ENCODE measurements around the gene PSMD6. TPM values are rescaled to one million over a fixed set of nuclear protein-coding genes. Genes with fewer than 3 reads are reported as not detected.
A peak's percentile ranks its signal among the peaks of the same experiment; 100 is the strongest.

The PSMD6 gene
- total and polyA plus RNA-seq, 11 donors = 60.1 to 128 (median 82.5) TPM

DNA sequence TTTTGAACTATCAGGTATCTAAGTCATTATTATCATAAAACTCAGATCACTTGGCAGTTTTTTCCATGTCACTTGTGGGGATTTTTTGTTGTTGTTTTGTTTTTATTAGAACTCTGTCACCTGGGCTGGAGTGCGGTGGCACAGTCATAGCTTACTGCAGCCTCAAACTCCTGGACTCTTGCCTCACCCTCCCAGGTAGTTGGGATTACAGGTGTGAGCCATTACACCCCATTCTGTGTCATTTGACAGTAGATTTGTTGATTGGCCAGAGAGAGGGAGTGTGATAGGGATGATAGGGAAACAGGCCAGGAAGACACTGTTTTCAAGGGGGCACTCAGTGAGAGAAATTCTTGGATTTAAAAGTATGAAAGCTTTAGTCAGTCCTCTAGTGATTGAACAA, 56.4 kb downstream of the PSMD6 start:
- no peaks in the 10 kb centered on the region for H3K27me3 ChIP-seq
- no peak for TF ChIP-seq POLR2A (IDR thresholded peaks at IDR 0.05)
- TF ChIP-seq, protein P1, sequence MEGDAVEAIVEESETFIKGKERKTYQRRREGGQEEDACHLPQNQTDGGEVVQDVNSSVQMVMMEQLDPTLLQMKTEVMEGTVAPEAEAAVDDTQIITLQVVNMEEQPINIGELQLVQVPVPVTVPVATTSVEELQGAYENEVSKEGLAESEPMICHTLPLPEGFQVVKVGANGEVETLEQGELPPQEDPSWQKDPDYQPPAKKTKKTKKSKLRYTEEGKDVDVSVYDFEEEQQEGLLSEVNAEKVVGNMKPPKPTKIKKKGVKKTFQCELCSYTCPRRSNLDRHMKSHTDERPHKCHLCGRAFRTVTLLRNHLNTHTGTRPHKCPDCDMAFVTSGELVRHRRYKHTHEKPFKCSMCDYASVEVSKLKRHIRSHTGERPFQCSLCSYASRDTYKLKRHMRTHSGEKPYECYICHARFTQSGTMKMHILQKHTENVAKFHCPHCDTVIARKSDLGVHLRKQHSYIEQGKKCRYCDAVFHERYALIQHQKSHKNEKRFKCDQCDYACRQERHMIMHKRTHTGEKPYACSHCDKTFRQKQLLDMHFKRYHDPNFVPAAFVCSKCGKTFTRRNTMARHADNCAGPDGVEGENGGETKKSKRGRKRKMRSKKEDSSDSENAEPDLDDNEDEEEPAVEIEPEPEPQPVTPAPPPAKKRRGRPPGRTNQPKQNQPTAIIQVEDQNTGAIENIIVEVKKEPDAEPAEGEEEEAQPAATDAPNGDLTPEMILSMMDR (IDR thresholded peaks at IDR 0.05) = no peak
- H3K4me3 ChIP-seq = no peak overlapping the region
- ATAC-seq (no peak), DNase-seq (no peak)
- H3K36me3 ChIP-seq = no peaks in the 10 kb centered on the region
- H3K9me3 ChIP-seq = no peaks in the 10 kb centered on the region
- WGBS, 4 donors = 96 to 100% (median 99%) methylated on average over 1 of the region's 1 CpG
- H3K4me1 ChIP-seq = peaks cover 0 to 71% (median 42%) of the 10 kb centered on the region in 12 donors
- intact Hi-C loops (cut with DNase I) = loop anchor here in 1 of 10 donors (10.0 kb wide), 1 partner anchor 52 kb away; the partner anchor contains the start of gene SCAANT1
- peak overlapping the region in 2 of 12 donors; percentile 70 to 92 for H3K27ac ChIP-seq

DNA sequence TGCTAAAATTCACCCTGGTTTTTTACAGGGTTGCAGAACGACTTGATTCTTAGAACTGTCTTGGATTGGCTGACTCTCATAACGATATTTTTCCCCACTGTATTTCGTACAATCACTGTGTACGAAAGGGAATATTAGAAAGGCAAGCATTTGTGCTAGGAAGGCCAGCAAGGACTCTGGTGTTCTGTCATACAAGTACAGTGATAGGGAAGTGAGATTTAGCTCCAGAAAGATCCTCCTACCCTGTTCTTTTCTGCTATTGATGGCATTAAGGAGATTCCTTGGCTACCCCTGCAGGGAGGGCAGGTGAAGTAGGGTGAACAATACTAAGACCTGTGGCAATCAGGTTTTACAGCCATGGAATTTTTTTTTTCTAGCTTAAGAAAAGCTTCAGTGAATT, 57.3 kb downstream of the PSMD6 start:
- Histone ChIP-seq H3K27me3 (no peaks in the 10 kb centered on the region), H3K36me3 (no peaks in the 10 kb centered on the region), H3K4me3 (no peak overlapping the region), H3K4me1 (peaks cover 0 to 70% (median 39%) of the 10 kb centered on the region in 12 donors), H3K27ac (peak overlapping the region in 2 of 12 donors; percentile 12 to 92), H3K9me3 (no peaks in the 10 kb centered on the region)
- no peak for TF ChIP-seq POLR2A (IDR thresholded peaks at IDR 0.05)
- TF ChIP-seq, protein P1 (IDR thresholded peaks at IDR 0.05) = no peak
- no peak for ATAC-seq
- WGBS, 4 donors = 69 to 96% (median 95%) methylated on average over 4 of the region's 4 CpGs
- DNase-seq = no peak
- intact Hi-C loops (cut with DNase I) = loop anchor here in 1 of 10 donors (10.0 kb wide), 1 partner anchor 51 kb away; the partner anchor contains the start of gene SCAANT1

DNA sequence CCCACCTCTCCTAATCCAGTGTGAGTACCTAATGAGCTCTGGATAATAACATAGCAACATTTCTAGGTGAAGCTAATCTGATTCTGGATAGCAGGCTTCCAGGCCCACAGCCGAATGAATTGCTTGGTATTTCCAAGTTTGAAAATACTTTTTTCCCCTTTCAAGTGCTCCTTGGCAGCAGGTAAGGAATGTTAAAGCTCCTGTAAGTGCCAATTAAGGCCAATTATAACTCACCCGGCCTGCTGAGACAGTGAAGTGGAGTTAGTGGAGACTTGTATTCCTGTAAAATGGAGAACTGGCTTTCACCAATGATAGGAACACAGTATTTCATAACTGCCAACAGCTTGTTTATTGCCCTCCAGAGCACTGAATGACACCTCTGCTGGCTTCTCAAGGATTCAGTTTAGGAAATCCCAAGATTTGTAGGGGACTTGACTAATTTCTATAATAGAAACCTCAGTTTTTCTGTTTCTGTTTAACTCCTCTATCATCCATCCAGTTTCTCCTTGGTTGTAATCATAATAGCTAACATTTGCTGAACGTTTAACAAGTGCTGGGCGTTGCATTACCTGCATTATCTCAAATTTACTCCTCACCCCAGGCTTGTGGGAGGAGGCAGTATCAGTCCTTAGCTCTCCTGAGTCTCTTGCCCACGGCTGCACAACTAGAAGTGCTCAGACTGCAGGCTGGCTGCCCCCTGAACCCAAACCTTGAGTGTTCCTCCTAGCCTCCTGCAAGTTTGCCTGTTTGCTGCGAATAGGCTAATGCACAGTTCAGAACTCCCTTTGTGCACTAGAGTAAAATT, 58.4 kb downstream of the PSMD6 start:
- intact Hi-C loops (cut with DNase I) = loop anchor here in 2 of 10 donors (5.0 to 10.0 kb wide), 2 partner anchors 32 to 50 kb away; partner anchors contain the start of gene SCAANT1 (in 1 of the 2)
- Histone ChIP-seq H3K4me3 (no peak overlapping the region), H3K27ac (peak overlapping the region in 8 of 12 donors; percentile 9 to 72 (median 24)), H3K27me3 (no peaks in the 10 kb centered on the region), H3K4me1 (peaks cover 3 to 70% (median 40%) of the 10 kb centered on the region in 12 donors), H3K36me3 (no peaks in the 10 kb centered on the region), H3K9me3 (no peaks in the 10 kb centered on the region)
- no peak for TF ChIP-seq POLR2A (IDR thresholded peaks at IDR 0.05)
- TF ChIP-seq, protein P1 (IDR thresholded peaks at IDR 0.05) = no peak
- WGBS, 4 donors = 49 to 65% (median 59%) methylated on average over 6 of the region's 6 CpGs
- DNase-seq = no peak
- peak in 3 of 4 donors; percentile 36 to 68 (median 40) for ATAC-seq

DNA sequence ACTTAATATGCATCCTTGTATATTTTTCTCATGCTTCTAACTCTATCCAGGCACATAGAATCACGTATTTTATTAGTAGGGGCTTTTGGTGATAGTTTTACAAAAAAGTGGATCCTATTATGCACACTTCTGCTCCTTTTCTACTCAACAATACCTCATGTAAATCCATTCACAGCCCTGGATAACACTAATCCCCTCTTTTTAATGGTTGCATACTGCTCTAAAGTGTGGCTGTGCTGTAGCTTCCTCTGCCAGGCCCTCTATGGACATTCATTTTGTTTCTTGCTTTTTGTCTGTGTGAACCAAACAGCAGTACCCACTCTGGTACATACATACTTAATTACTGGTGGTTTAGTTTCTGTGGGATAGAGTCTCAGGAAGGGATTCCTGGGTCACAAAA, 59.8 kb downstream of the PSMD6 start:
- intact Hi-C loops (cut with DNase I) = loop anchor here in 3 of 10 donors (2.0 to 10.0 kb wide), 3 partner anchors 31 to 49 kb away; partner anchors contain the start of gene SCAANT1 (in 1 of the 3)
- H3K36me3 ChIP-seq = no peaks in the 10 kb centered on the region
- DNase-seq (no peak), ATAC-seq (no peak)
- H3K27ac ChIP-seq = no peak overlapping the region
- no peak overlapping the region for H3K4me3 ChIP-seq
- TF ChIP-seq, protein P1 (IDR thresholded peaks at IDR 0.05) = no peak
- no peak for TF ChIP-seq POLR2A (IDR thresholded peaks at IDR 0.05)
- H3K9me3 ChIP-seq = no peaks in the 10 kb centered on the region
- 91 to 97% (median 95%) methylated on average over 1 of the region's 1 CpG for WGBS, 4 donors
- H3K27me3 ChIP-seq = no peaks in the 10 kb centered on the region
- peaks cover 3 to 68% (median 35%) of the 10 kb centered on the region in 12 donors for H3K4me1 ChIP-seq
